H9 (cell line): ENCODE results near the gene DHDDS. TPM values are rescaled to one million over a fixed set of nuclear protein-coding genes. Genes with fewer than 3 reads are reported as not detected.

Source experiments
- DNase-seq: peaks from one replicate; pipeline ENCODE4 v3.0.0-alpha.2; 2017
- H2AFZ ChIP-seq: one replicate; pipeline ENCODE4 v1.6.1; 2013; ENCODE audit warnings: mild to moderate bottlenecking, low read length, control low read depth, moderate library complexity
- H2AK5ac ChIP-seq: 2 replicates; pipeline ENCODE4 v1.6.1; 2013; ENCODE audit warnings: low read length, control low read depth, mixed read lengths; ENCODE audit not compliant: insufficient read length
- H2BK120ac ChIP-seq: one replicate; pipeline ENCODE4 v1.6.1; 2013; ENCODE audit warnings: low read depth, mild to moderate bottlenecking, low read length, control low read depth, inconsistent platforms; ENCODE audit not compliant: poor library complexity, severe bottlenecking
- H2BK12ac ChIP-seq: 2 replicates; pipeline ENCODE4 v1.6.1; 2013; ENCODE audit warnings: low read length, control low read depth, mixed read lengths, low read depth; ENCODE audit not compliant: insufficient read length
- H2BK15ac ChIP-seq: 2 replicates; pipeline ENCODE4 v1.6.1; 2013; ENCODE audit warnings: low read depth, low read length, control low read depth
- H2BK20ac ChIP-seq: one replicate; pipeline ENCODE4 v1.6.1; 2013; ENCODE audit warnings: low read depth, mild to moderate bottlenecking, low read length, control low read depth, inconsistent platforms; ENCODE audit not compliant: poor library complexity, severe bottlenecking
- H2BK5ac ChIP-seq: 2 replicates; pipeline ENCODE4 v1.6.1; 2013; ENCODE audit warnings: low read length, control low read depth, mixed read lengths; ENCODE audit not compliant: insufficient read length
- H3K14ac ChIP-seq: 2 replicates; pipeline ENCODE4 v1.6.1; 2013; ENCODE audit warnings: low read length, control low read depth; ENCODE audit not compliant: insufficient read depth
- H3K18ac ChIP-seq: 2 replicates; pipeline ENCODE4 v1.6.1; 2013; ENCODE audit warnings: low read depth, mild to moderate bottlenecking, mixed read lengths, low read length, control low read depth; ENCODE audit not compliant: insufficient read length
- H3K23ac ChIP-seq: 2 replicates; pipeline ENCODE4 v1.6.1; 2013; ENCODE audit warnings: low read length, control low read depth, mixed read lengths, low read depth; ENCODE audit not compliant: insufficient read length
- H3K23me2 ChIP-seq: 2 replicates; pipeline ENCODE4 v1.6.1; 2013; ENCODE audit warnings: low read depth, mild to moderate bottlenecking, mixed read lengths, low read length, control low read depth; ENCODE audit not compliant: insufficient read length, poor library complexity, severe bottlenecking
- H3K27ac ChIP-seq: 2 replicates; pipeline ENCODE4 v1.5.1; 2013; ENCODE audit warnings: low read length, control low read depth, mixed read lengths, low read depth; ENCODE audit not compliant: insufficient read length
- H3K27me3 ChIP-seq: 2 replicates; pipeline ENCODE4 v1.6.1; 2013; ENCODE audit warnings: low read length, control low read depth, inconsistent platforms; ENCODE audit not compliant: insufficient read depth
- H3K4ac ChIP-seq: 2 replicates; pipeline ENCODE4 v1.6.1; 2013; ENCODE audit warnings: low read depth, mild to moderate bottlenecking, control low read depth, inconsistent platforms, low read length, moderate library complexity
- H3K4me1 ChIP-seq: 2 replicates; pipeline ENCODE4 v1.6.1; 2013; ENCODE audit warnings: low read length, control low read depth, inconsistent platforms; ENCODE audit not compliant: insufficient read depth
- H3K4me2 ChIP-seq: 2 replicates; pipeline ENCODE4 v1.6.1; 2013; ENCODE audit warnings: low read length, control low read depth, mixed read lengths; ENCODE audit not compliant: insufficient read length, insufficient read depth
- H3K56ac ChIP-seq: 2 replicates; pipeline ENCODE4 v1.6.1; 2013; ENCODE audit warnings: low read depth, mild to moderate bottlenecking, mixed read lengths, low read length, control low read depth; ENCODE audit not compliant: insufficient read length
- H3K79me1 ChIP-seq: 2 replicates; pipeline ENCODE4 v1.6.1; 2013; ENCODE audit warnings: low read depth, mild to moderate bottlenecking, moderate library complexity, low read length, control low read depth, inconsistent platforms; ENCODE audit not compliant: insufficient read depth, poor library complexity, severe bottlenecking
- H3K79me2 ChIP-seq: 2 replicates; pipeline ENCODE4 v1.6.1; 2013; ENCODE audit warnings: low read length, control low read depth, inconsistent platforms; ENCODE audit not compliant: insufficient read depth
- H3K9ac ChIP-seq: 2 replicates; pipeline ENCODE4 v1.6.1; 2013; ENCODE audit warnings: low read length, control low read depth, mixed read lengths; ENCODE audit not compliant: insufficient read length; ENCODE audit errors: extremely low read depth
- H3K9me3 ChIP-seq: one replicate; pipeline ENCODE4 v1.6.1; 2013; ENCODE audit warnings: low read depth, low read length, inconsistent platforms; ENCODE audit not compliant: control insufficient read depth
- H3T11ph ChIP-seq: one replicate; pipeline ENCODE4 v1.6.1; 2013; ENCODE audit warnings: mild to moderate bottlenecking, low read length, control low read depth, inconsistent platforms
- H4K20me1 ChIP-seq: one replicate; pipeline ENCODE4 v1.6.1; 2013; ENCODE audit not compliant: control insufficient read depth, insufficient read length, insufficient read depth
- H4K5ac ChIP-seq: 2 replicates; pipeline ENCODE4 v1.6.1; 2013; ENCODE audit warnings: low read depth, mild to moderate bottlenecking, mixed read lengths, low read length, control low read depth; ENCODE audit not compliant: insufficient read length
- H4K8ac ChIP-seq: replicated peaks from 2 replicates; pipeline ENCODE4 v1.6.1; 2013; ENCODE audit warnings: low read length, control low read depth, mixed read lengths, low read depth; ENCODE audit not compliant: insufficient read length
- H4K91ac ChIP-seq: 2 replicates; pipeline ENCODE4 v1.6.1; 2013; ENCODE audit warnings: low read depth, mild to moderate bottlenecking, moderate library complexity, mixed read lengths, low read length, control low read depth; ENCODE audit not compliant: insufficient read length
- H3K27ac Mint-ChIP-seq, 3 experiments: 2 replicates in 2 of 3; 3 replicates in 1 of 3; pipeline ENCODE4 v1.8.0; 2020 to 2021; ENCODE audit warnings: mixed read lengths in 3 of 3, mild to moderate bottlenecking in 1 of 3, moderate library complexity in 1 of 3
- H3K27me3 Mint-ChIP-seq: 2 replicates; pipeline ENCODE4 v1.8.0; 2021; ENCODE audit warnings: low read depth, mild to moderate bottlenecking, moderate library complexity, mixed read lengths
- H3K36me3 Mint-ChIP-seq, 3 experiments: 2 replicates in 2 of 3; 3 replicates in 1 of 3; pipeline ENCODE4 v1.8.0; 2020 to 2021; ENCODE audit warnings: low read depth in 3 of 3, mixed read lengths in 3 of 3; ENCODE audit not compliant: insufficient read depth in 1 of 3
- H3K4me1 Mint-ChIP-seq, 2 experiments: 2 replicates each; pipeline ENCODE4 v1.8.0; 2020; ENCODE audit warnings: mixed read lengths in 2 of 2
- H3K4me3 Mint-ChIP-seq, 2 experiments: 2 replicates in 1 of 2; 3 replicates in 1 of 2; pipeline ENCODE4 v1.8.0; 2020 to 2021; ENCODE audit warnings: mild to moderate bottlenecking in 2 of 2, mixed read lengths in 2 of 2, moderate library complexity in 1 of 2
- H3K9me3 Mint-ChIP-seq, 2 experiments: 2 replicates in 1 of 2; 3 replicates in 1 of 2; pipeline ENCODE4 v1.8.0; 2020; ENCODE audit warnings: mild to moderate bottlenecking in 2 of 2, mixed read lengths in 2 of 2, moderate library complexity in 1 of 2
- CTCF ChIP-seq: fragments of 200-600 bp; sonication (generic); conservative IDR thresholded peaks from 3 replicates; pipeline ENCODE4 v1.8.0; 2021; ENCODE audit warnings: antibody characterized with exemption, mild to moderate bottlenecking
- WGBS: extraction: QIAGEN DNeasy Blood & Tissue Kit; methylation state at CpG from one replicate; pipeline ENCODE4 v1.1.7; 2013; ENCODE audit warnings: missing lambda C conversion rate, low lambda C conversion rate, mixed read lengths; ENCODE audit not compliant: insufficient read length; ENCODE audit errors: extremely low coverage; 5-methylcytosine and 5-hydroxymethylcytosine counted together
- total RNA-seq: library from RNA; stranded (reverse); gene quantifications from 2 replicates; pipeline ENCODE4 v1.2.1, GENCODE V29; 2021

DHDDS gene
- total RNA-seq, 1 experiment from 2014 or later = 61.2 TPM

GRCh38 chr1:26412180-26412840 lies 19.8 kb upstream of the DHDDS start:
- Mint-ChIP-seq H3K9me3 (no peaks in the 10 kb centered on the region; a peak in 1 of 5 replicates), H3K27ac (peak overlapping the region; percentile 97 to 100 (median 98)), H3K4me3 (peak overlapping the region; percentile 99), H3K27me3 (peaks cover 2% of the 10 kb centered on the region; the same call in 1 of the 2 replicates), H3K36me3 (peaks cover 44 to 61% (median 57%) of the 10 kb centered on the region in 3 experiments), H3K4me1 (peaks cover 55 to 56% of the 10 kb centered on the region in 2 experiments)
- no peaks in the 10 kb centered on the region for H3K79me1 ChIP-seq
- H3K14ac ChIP-seq = 0 out of 2 replicates have a peak overlapping the region, but pooled peaks have one; percentile 9
- no peak overlapping the region for H2AFZ ChIP-seq
- H4K91ac ChIP-seq = no peak overlapping the region
- H4K20me1 ChIP-seq = no peaks in the 10 kb centered on the region
- H3K27ac ChIP-seq = peak overlapping the region; percentile 58
- H2BK120ac ChIP-seq = no peak overlapping the region
- H3K27me3 ChIP-seq = no peaks in the 10 kb centered on the region
- no peaks in the 10 kb centered on the region for H3K9me3 ChIP-seq
- no peak overlapping the region for H3T11ph ChIP-seq
- no peak overlapping the region for H2AK5ac ChIP-seq
- H3K4me2 ChIP-seq = peak overlapping the region; percentile 89
- DNase-seq = peak; percentile 87
- no peak overlapping the region for H2BK20ac ChIP-seq
- H3K56ac ChIP-seq = no peak overlapping the region
- no peak overlapping the region for H3K18ac ChIP-seq
- H4K8ac ChIP-seq = no peak overlapping the region
- peaks cover 11% of the 10 kb centered on the region for H3K4me1 ChIP-seq
- peak overlapping the region; percentile 98 for H3K9ac ChIP-seq
- peaks cover 22% of the 10 kb centered on the region; the same call in 1 of the 2 replicates for H3K79me2 ChIP-seq
- no peak overlapping the region for H2BK15ac ChIP-seq
- H3K23me2 ChIP-seq = peaks cover 43% of the 10 kb centered on the region
- H2BK12ac ChIP-seq = no peak overlapping the region
- TF ChIP-seq CTCF = no peak
- no peak overlapping the region for H2BK5ac ChIP-seq
- WGBS = no CpG with 5 or more reads among the region's 9 CpGs
- no peak overlapping the region for H4K5ac ChIP-seq
- no peak overlapping the region for H3K23ac ChIP-seq
- no peak overlapping the region; the same call in 1 of the 2 replicates for H3K4ac ChIP-seq
